ENCODE measurements around the gene ZNF69.

GRCh38 chr19:11848594-11849469 lies 38.8 kb upstream of the ZNF69 start, which contains the start of gene ZNF439:
- TF ChIP-seq POLR2A (IDR thresholded peaks at IDR 0.05; ENCODE audit: low read depth, low read length) (no peak), MAFK (IDR thresholded peaks at IDR 0.05; ENCODE audit: low read depth, low read length) (no peak), RFX5 (IDR thresholded peaks at IDR 0.05; ENCODE audit: low read depth, low read length) (no peak)
- TF ChIP-seq, protein P1, sequence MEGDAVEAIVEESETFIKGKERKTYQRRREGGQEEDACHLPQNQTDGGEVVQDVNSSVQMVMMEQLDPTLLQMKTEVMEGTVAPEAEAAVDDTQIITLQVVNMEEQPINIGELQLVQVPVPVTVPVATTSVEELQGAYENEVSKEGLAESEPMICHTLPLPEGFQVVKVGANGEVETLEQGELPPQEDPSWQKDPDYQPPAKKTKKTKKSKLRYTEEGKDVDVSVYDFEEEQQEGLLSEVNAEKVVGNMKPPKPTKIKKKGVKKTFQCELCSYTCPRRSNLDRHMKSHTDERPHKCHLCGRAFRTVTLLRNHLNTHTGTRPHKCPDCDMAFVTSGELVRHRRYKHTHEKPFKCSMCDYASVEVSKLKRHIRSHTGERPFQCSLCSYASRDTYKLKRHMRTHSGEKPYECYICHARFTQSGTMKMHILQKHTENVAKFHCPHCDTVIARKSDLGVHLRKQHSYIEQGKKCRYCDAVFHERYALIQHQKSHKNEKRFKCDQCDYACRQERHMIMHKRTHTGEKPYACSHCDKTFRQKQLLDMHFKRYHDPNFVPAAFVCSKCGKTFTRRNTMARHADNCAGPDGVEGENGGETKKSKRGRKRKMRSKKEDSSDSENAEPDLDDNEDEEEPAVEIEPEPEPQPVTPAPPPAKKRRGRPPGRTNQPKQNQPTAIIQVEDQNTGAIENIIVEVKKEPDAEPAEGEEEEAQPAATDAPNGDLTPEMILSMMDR (conservative IDR thresholded peaks at IDR 0.05; ENCODE audit: low read depth, low read length), result no peak
